Measurements from ENCODE around the gene KRT78.

The KRT78 gene

DNA sequence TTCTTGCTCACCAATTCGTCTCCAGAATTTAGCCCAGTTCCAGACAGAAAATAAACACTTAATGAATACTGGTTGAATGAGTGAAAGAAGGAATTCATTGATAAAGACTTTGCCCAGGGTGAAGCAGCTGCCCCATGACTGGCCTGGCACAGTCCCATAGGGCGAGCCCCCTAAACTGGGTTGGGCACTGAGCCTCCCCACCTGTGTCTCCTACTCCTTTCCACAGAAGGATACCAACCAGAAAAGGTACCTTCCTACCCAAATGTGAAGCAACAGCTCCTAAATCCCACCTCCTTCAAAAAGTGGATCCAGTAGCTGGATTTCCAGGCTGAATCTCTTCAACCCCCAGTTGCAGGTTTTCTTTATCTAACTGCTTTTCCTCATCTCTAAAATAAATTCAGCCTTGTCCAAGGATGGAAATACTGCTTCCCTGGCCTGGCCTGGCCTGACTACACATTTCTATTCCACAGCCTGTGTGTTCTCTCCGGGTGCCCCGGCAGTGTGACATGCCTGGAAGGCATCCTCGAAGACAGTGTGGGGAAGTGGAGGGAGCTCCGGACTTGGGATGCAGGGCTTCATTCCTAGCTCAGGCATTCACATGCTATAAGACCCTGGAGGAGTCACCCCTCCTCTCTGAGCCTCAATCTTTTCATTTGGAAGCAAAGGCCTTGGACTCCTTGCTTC lies 60.5 kb downstream of the KRT78 start:
- Histone ChIP-seq H3K27me3 (ENCODE audit: control insufficient read depth, insufficient read depth, low read length, poor library complexity, severe bottlenecking) (no peaks in the 10 kb centered on the region), H3K4me1 (ENCODE audit: control insufficient read depth, insufficient read depth, low read length) (no peaks in the 10 kb centered on the region), H3K4me3 (ENCODE audit: insufficient read depth, low read depth, low read length) (no peak overlapping the region), H3K27ac (ENCODE audit: insufficient read depth, low read depth, low read length, poor library complexity, severe bottlenecking) (no peak overlapping the region), H3K9me3 (ENCODE audit: control insufficient read depth, low read length) (no peaks in the 10 kb centered on the region), H3K36me3 (ENCODE audit: control insufficient read depth, insufficient read depth, low read length) (no peaks in the 10 kb centered on the region)
- 82 to 91% methylated on average over 5 of the region's 6 CpGs for WGBS, 2 experiments

Measured in ectodermal cell (in vitro differentiated cells).